Breast epithelium (tissue), 4 donors: ENCODE measurements around the gene C1QTNF8. TPM values are rescaled to one million over a fixed set of nuclear protein-coding genes. Genes with fewer than 3 reads are reported as not detected.
"Not testable (repeated sequence)": the region's sequence is repeated elsewhere in the genome, so short reads cannot be mapped to it uniquely, and the experiment has no call there.

Experiments
- DNase-seq, 2 donors: peaks; one replicate each; pipeline ENCODE4 v3.0.0-alpha.2; 2019; ENCODE audit warnings: low spot score in 2 of 2
- H3K27ac ChIP-seq, 2 donors: fragments of 200-600 bp; sonication (generic) in 1 of 2; one replicate each; pipeline ENCODE4 v1.5.1; 2016 to 2019; ENCODE audit warnings: mild to moderate bottlenecking in 1 of 2
- H3K27me3 ChIP-seq, 2 donors: fragments of 200-600 bp; sonication (generic) in 1 of 2; one replicate each; pipeline versions ENCODE4 v1.5.1 to v1.6.0; 2017 to 2019; ENCODE audit warnings: control low read depth in 1 of 2, mild to moderate bottlenecking in 1 of 2
- H3K36me3 ChIP-seq: fragments of 200-600 bp; one replicate; pipeline ENCODE4 v1.5.1; 2019
- H3K4me1 ChIP-seq, 2 donors: fragments of 200-600 bp; sonication (generic); one replicate each; pipeline ENCODE4 v1.5.1; 2016 to 2019; ENCODE audit warnings: control low read depth in 1 of 2
- H3K4me3 ChIP-seq, 3 donors: fragments of 200-600 bp; sonication (generic); 1 replicate in 2 of 3; 2 replicates in 1 of 3; pipeline ENCODE4 v1.5.1; 2016 to 2019; ENCODE audit warnings: mild to moderate bottlenecking in 3 of 3, moderate library complexity in 2 of 3
- H3K9me3 ChIP-seq, 2 donors: fragments of 200-600 bp; sonication (generic) in 1 of 2; one replicate each; pipeline ENCODE4 v1.5.1; 2016 to 2019; ENCODE audit warnings: control low read depth in 1 of 2
- CTCF ChIP-seq, 3 donors: fragments of 450-650 bp; IDR thresholded peaks; one replicate each; pipeline ENCODE4 v1.5.1; 2016 to 2017; ENCODE audit warnings: antibody characterized with exemption in 3 of 3, mild to moderate bottlenecking in 3 of 3, moderate library complexity in 3 of 3
- POLR2A ChIP-seq: fragments of 450-650 bp; IDR thresholded peaks from one replicate; pipeline ENCODE4 v1.6.1; 2016; ENCODE audit warnings: antibody characterized with exemption, mild to moderate bottlenecking, moderate library complexity
- POLR2AphosphoS5 ChIP-seq, 3 donors: sonication (generic); formaldehyde crosslinking; IDR thresholded peaks; one replicate each; pipeline ENCODE4 v1.6.1; 2017; ENCODE audit warnings: antibody characterized with exemption in 3 of 3
- intact Hi-C: fragments of 100-400 bp; cut with DNase I; formaldehyde crosslinking; loops from one replicate; pipeline ENCODE4 v1.15.1; 2023; ENCODE audit warnings: low total_unique reads
- total RNA-seq, 3 donors: library from RNA; depleted of rRNA; stranded (reverse); fragments of >200 nt; gene quantifications; one replicate each; pipeline ENCODE4 v1.1.0, GENCODE V29; 2016

The C1QTNF8 gene
- total RNA-seq, 3 donors from 2014 or later, result not detected

GRCh38 chr16:1094601-1095449, 1.2 kb downstream of the C1QTNF8 start:
- Histone ChIP-seq H3K27ac (no peak overlapping the region), H3K4me3 (no peak overlapping the region), H3K4me1 (peaks cover 0 to 4% of the 10 kb centered on the region in 2 donors), H3K27me3 (peaks cover 0 to 86% of the 10 kb centered on the region in 2 donors), H3K36me3 (no peaks in the 10 kb centered on the region), H3K9me3 (no peaks in the 10 kb centered on the region)
- intact Hi-C loops, result no loop called here
- DNase-seq, result no peak
- TF ChIP-seq POLR2A (no peak), POLR2AphosphoS5 (IDR thresholded peaks at IDR 0.05) (no peak), CTCF (IDR thresholded peaks at IDR 0.05) (no peak)

DNA sequence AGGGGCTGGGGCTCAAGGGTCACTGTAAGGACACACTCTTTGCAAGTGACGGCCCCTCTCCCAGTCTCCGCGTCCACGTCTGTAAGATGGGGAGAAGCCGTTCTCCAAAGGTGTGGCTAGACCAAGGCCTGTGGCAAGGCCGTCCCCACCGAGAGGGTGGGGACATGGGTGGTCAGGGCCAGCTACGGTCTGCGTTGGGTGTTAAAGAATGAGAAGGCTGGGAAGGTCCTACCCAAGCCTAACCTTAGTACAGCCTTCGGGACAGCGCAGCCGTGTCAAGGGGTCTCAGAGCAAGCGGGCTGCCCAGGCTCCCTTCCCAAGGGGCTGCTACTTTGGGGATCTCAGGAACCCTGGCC, 1.9 kb downstream of the C1QTNF8 start:
- no peak for DNase-seq
- Histone ChIP-seq H3K4me1 (peaks cover 0 to 10% of the 10 kb centered on the region in 2 donors), H3K36me3 (no peaks in the 10 kb centered on the region), H3K4me3 (no peak overlapping the region), H3K27ac (no peak overlapping the region), H3K9me3 (no peaks in the 10 kb centered on the region), H3K27me3 (peaks cover 5 to 86% of the 10 kb centered on the region in 2 donors)
- intact Hi-C loops, result no loop called here
- TF ChIP-seq POLR2A (no peak), POLR2AphosphoS5 (IDR thresholded peaks at IDR 0.05) (no peak), CTCF (IDR thresholded peaks at IDR 0.05) (no peak)

GRCh38 chr16:1093284-1094123, 2.5 kb downstream of the C1QTNF8 start:
- Histone ChIP-seq H3K27me3 (peaks cover 10 to 86% of the 10 kb centered on the region in 2 donors), H3K36me3 (no peaks in the 10 kb centered on the region), H3K9me3 (no peaks in the 10 kb centered on the region), H3K4me3 (no peak overlapping the region), H3K27ac (no peak overlapping the region), H3K4me1 (peaks cover 0 to 10% of the 10 kb centered on the region in 2 donors)
- no peak for DNase-seq
- intact Hi-C loops, result no loop called here
- no peak for TF ChIP-seq POLR2A
- no peak for TF ChIP-seq CTCF (IDR thresholded peaks at IDR 0.05)

GRCh38 chr16:1092685-1093283, 3.3 kb downstream of the C1QTNF8 start:
- DNase-seq, H3K36me3 ChIP-seq, H3K9me3 ChIP-seq, H3K4me3 ChIP-seq, H3K27ac ChIP-seq, intact Hi-C loops, H3K4me1 ChIP-seq: not testable (repeated sequence)
- peaks cover 10 to 86% of the 10 kb centered on the region in 2 donors for H3K27me3 ChIP-seq

GRCh38 chr16:1091992-1092552, 4.0 kb downstream of the C1QTNF8 start:
- intact Hi-C loops, result no loop called here
- DNase-seq, result no peak
- no peak overlapping the region for H3K27ac ChIP-seq
- TF ChIP-seq POLR2A, result no peak
- TF ChIP-seq CTCF (IDR thresholded peaks at IDR 0.05), result no peak
- TF ChIP-seq POLR2AphosphoS5 (IDR thresholded peaks at IDR 0.05), result no peak
- H3K27me3 ChIP-seq, result peaks cover 10 to 86% of the 10 kb centered on the region in 2 donors
- no peak overlapping the region for H3K4me3 ChIP-seq
- no peaks in the 10 kb centered on the region for H3K36me3 ChIP-seq
- peaks cover 0 to 10% of the 10 kb centered on the region in 2 donors for H3K4me1 ChIP-seq
- no peaks in the 10 kb centered on the region for H3K9me3 ChIP-seq
